HEK293 (cell line): ENCODE data around the gene NEUROG3.

Experiments
- CTCF ChIA-PET: fragments of 350-600 bp; formaldehyde crosslinking; extraction: SDS; loops from one replicate; lab custom pipeline; 2021; ENCODE audit warnings: antibody characterized with exemption; lab: Yijun Ruan, JAX
- POLR2A ChIA-PET: fragments of 300-600 bp; formaldehyde crosslinking; extraction: SDS; loops from one replicate; lab custom pipeline; 2020; ENCODE audit warnings: antibody characterized with exemption, inconsistent platforms; lab: Yijun Ruan, JAX
- H3K27ac ChIP-seq: fragments of 200-500 bp; sonication (Bioruptor generic); 2 replicates; pipeline ENCODE4 v1.5.1; 2014; ENCODE audit warnings: low read depth, low read length, control low read depth, inconsistent platforms; ENCODE audit errors: extremely low read depth
- H3K36me3 ChIP-seq, 2 experiments: fragments of 200-500 bp in 1 of 2; sonication (Bioruptor generic) in 1 of 2; 1 replicate in 1 of 2; 2 replicates in 1 of 2; pipeline ENCODE4 v1.5.1; 2014 to 2017; ENCODE audit warnings: inconsistent platforms in 2 of 2, low read length in 2 of 2; ENCODE audit not compliant: control insufficient read depth in 2 of 2, insufficient read depth in 1 of 2
- H3K4me1 ChIP-seq: fragments of 200-500 bp; sonication (Bioruptor generic); 2 replicates; pipeline ENCODE4 v1.5.1; 2014; ENCODE audit warnings: mild to moderate bottlenecking, low read length, inconsistent platforms; ENCODE audit not compliant: control insufficient read depth, insufficient read depth
- H3K4me3 ChIP-seq: 2 replicates; pipeline ENCODE4 v1.5.1; 2011; ENCODE audit warnings: low read depth, mild to moderate bottlenecking, control low read depth, low read length, moderate library complexity
- H3K9me3 ChIP-seq: fragments of 200-500 bp; sonication (Bioruptor generic); 2 replicates; pipeline ENCODE4 v1.5.1; 2014; ENCODE audit warnings: low read depth, low read length, inconsistent platforms; ENCODE audit not compliant: control insufficient read depth, insufficient read depth
- GLIS1 ChIP-seq: fragments of 450-650 bp; formaldehyde crosslinking; IDR thresholded peaks from 2 replicates; pipeline ENCODE4 v1.5.1; 2016; ENCODE audit warnings: missing biosample characterization, missing genetic modification characterization
- GLIS2 ChIP-seq: fragments of 450-650 bp; formaldehyde crosslinking; IDR thresholded peaks from 2 replicates; pipeline ENCODE4 v1.5.1; 2016; ENCODE audit warnings: missing biosample characterization, missing genetic modification characterization
- MEIS1 ChIP-seq: sonication (generic); formaldehyde crosslinking; IDR thresholded peaks from 2 replicates; pipeline ENCODE4 v1.8.1; 2022; ENCODE audit warnings: missing genetic modification reagents, mild to moderate bottlenecking, borderline replicate concordance
- SP3 ChIP-seq: fragments of 450-650 bp; formaldehyde crosslinking; IDR thresholded peaks from 2 replicates; pipeline ENCODE4 v1.5.1; 2016; ENCODE audit warnings: missing biosample characterization, missing genetic modification characterization
- ZBTB48 ChIP-seq: fragments of 450-650 bp; formaldehyde crosslinking; IDR thresholded peaks from 2 replicates; pipeline ENCODE4 v1.5.1; 2016; ENCODE audit warnings: missing biosample characterization, missing genetic modification characterization
- ZFHX2 ChIP-seq: fragments of 450-650 bp; formaldehyde crosslinking; conservative IDR thresholded peaks from 2 replicates; pipeline ENCODE4 v1.5.1; 2016; ENCODE audit warnings: missing biosample characterization, missing genetic modification characterization
- ZIC2 ChIP-seq: fragments of 450-650 bp; formaldehyde crosslinking; IDR thresholded peaks from 2 replicates; pipeline ENCODE4 v1.5.1; 2016; ENCODE audit warnings: missing biosample characterization, missing genetic modification characterization
- ZNF335 ChIP-seq: fragments of 450-650 bp; formaldehyde crosslinking; conservative IDR thresholded peaks from 2 replicates; pipeline ENCODE4 v1.5.1; 2016; ENCODE audit warnings: missing biosample characterization, missing genetic modification characterization
- ZNF571 ChIP-seq: fragments of 450-650 bp; formaldehyde crosslinking; IDR thresholded peaks from 2 replicates; pipeline ENCODE4 v1.5.0; 2017; ENCODE audit warnings: missing biosample characterization, missing genetic modification characterization
- ZNF600 ChIP-seq: fragments of 450-650 bp; formaldehyde crosslinking; IDR thresholded peaks from 2 replicates; pipeline ENCODE4 v1.5.1; 2016; ENCODE audit warnings: missing biosample characterization, missing genetic modification characterization
- ZNF624 ChIP-seq: fragments of 450-650 bp; formaldehyde crosslinking; IDR thresholded peaks from 2 replicates; pipeline ENCODE4 v1.5.1; 2017; ENCODE audit warnings: missing biosample characterization, missing genetic modification characterization
- ZNF777 ChIP-seq: fragments of 450-650 bp; formaldehyde crosslinking; IDR thresholded peaks from 2 replicates; pipeline ENCODE4 v1.5.1; 2017; ENCODE audit warnings: missing biosample characterization, missing genetic modification characterization, borderline replicate concordance
- ZNF791 ChIP-seq: fragments of 450-650 bp; formaldehyde crosslinking; IDR thresholded peaks from 2 replicates; pipeline ENCODE4 v1.5.1; 2016; ENCODE audit warnings: missing biosample characterization, missing genetic modification characterization
- ZXDB ChIP-seq: fragments of 450-650 bp; formaldehyde crosslinking; IDR thresholded peaks from 2 replicates; pipeline ENCODE4 v1.5.1; 2016; ENCODE audit warnings: missing biosample characterization, missing genetic modification characterization
- TF ChIP-seq, protein P1 (sequence below): fragments of 450-650 bp; formaldehyde crosslinking; IDR thresholded peaks from 2 replicates; pipeline ENCODE4 v1.5.1; 2016; ENCODE audit warnings: missing biosample characterization, missing genetic modification characterization, borderline replicate concordance
- TF ChIP-seq, protein P2 (sequence below): fragments of 450-650 bp; formaldehyde crosslinking; optimal IDR thresholded peaks from 2 replicates; pipeline ENCODE3; 2016; ENCODE audit warnings: missing biosample characterization, mild to moderate bottlenecking, missing genetic modification characterization

NEUROG3 gene

DNA sequence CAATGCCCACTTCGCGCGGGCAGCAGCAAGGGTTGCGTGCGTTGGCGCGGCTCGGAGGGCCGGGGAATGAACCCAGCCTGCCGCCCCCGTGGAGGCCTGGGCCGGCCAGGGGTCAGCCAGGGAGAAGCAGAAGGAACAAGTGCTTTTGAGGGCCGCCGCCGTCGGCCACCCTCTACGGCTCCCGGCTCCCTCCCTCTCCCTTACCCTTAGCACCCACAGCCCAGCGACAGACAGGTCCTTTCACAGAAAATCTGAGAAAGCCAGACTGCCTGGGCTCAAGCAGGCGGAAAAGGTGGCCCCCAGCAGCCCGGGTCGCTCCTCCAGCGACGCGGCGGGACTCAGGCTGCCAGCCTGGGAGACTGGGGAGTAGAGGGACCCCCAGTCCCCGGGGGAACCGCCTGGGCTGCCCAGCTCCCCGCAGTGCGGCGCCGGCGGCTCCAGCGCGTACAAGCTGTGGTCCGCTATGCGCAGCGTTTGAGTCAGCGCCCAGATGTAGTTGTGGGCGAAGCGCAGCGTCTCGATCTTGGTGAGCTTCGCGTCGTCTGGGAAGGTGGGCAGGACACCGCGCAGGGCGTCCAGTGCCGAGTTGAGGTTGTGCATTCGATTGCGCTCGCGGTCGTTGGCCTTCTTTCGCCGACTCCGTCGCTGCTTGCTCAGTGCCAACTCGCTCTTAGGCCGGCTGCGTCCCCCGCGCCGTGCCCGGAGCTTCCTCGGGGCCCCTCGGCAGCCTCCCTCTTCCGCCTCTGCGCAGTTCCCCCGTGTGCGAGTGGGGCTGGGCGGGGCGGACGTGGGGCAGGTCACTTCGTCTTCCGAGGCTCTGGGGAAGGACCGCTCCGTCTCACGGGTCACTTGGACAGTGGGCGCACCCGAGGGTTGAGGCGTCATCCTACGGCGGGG, 815 bp downstream of the NEUROG3 start:
- Histone ChIP-seq H3K4me3 (peak overlapping the region; percentile 22), H3K4me1 (peaks cover 6% of the 10 kb centered on the region; the same call in 1 of the 2 replicates)

DNA sequence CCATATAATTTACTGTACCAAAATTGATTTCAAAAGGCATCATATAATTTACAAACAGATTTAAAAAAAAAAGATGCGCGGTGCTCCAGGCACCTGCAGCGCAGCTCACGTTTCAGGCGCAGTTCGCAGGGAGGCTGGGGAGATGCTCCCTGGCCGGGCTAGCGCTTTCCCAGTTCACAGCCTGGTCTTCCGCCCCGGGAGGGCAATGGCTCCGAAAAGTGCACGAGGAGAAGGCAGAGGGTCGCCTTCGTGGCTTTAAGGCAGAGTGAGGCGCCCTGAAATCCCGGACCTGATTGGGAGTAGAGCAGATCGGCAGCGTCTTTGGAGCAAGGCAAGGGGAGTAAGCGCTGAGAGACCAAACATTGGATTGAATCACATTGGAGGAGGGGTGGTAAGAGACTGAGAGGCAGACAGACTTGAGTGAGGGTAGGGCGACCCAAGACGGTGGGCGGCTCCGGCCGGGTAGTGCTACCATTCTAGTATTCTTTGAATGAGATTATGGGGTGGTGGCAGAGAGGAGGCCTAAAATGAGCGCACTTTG, 1.5 kb downstream of the NEUROG3 start:
- POLR2A ChIA-PET = no interaction called here
- Histone ChIP-seq H3K27ac (no peak overlapping the region), H3K9me3 (no peaks in the 10 kb centered on the region), H3K4me3 (no peak overlapping the region), H3K4me1 (peaks cover 6% of the 10 kb centered on the region; the same call in 1 of the 2 replicates), H3K36me3 (no peaks in the 10 kb centered on the region)
- TF ChIP-seq, protein P1, sequence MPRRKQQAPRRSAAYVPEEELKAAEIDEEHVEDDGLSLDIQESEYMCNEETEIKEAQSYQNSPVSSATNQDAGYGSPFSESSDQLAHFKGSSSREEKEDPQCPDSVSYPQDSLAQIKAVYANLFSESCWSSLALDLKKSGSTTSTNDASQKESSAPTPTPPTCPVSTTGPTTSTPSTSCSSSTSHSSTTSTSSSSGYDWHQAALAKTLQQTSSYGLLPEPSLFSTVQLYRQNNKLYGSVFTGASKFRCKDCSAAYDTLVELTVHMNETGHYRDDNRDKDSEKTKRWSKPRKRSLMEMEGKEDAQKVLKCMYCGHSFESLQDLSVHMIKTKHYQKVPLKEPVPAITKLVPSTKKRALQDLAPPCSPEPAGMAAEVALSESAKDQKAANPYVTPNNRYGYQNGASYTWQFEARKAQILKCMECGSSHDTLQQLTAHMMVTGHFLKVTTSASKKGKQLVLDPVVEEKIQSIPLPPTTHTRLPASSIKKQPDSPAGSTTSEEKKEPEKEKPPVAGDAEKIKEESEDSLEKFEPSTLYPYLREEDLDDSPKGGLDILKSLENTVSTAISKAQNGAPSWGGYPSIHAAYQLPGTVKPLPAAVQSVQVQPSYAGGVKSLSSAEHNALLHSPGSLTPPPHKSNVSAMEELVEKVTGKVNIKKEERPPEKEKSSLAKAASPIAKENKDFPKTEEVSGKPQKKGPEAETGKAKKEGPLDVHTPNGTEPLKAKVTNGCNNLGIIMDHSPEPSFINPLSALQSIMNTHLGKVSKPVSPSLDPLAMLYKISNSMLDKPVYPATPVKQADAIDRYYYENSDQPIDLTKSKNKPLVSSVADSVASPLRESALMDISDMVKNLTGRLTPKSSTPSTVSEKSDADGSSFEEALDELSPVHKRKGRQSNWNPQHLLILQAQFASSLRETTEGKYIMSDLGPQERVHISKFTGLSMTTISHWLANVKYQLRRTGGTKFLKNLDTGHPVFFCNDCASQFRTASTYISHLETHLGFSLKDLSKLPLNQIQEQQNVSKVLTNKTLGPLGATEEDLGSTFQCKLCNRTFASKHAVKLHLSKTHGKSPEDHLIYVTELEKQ (tag by site-specific recombination) = no peak
- no peak for TF ChIP-seq ZNF571
- peak; percentile 59; the same call in 1 of the 2 replicates for TF ChIP-seq ZBTB48 (tag by site-specific recombination)
- TF ChIP-seq MEIS1 (CRISPR knock-in tag) = no peak
- CTCF ChIA-PET = no interaction called here

More for the DNA sequence above, 815 bp downstream of the NEUROG3 start:
- Histone ChIP-seq H3K36me3 (no peaks in the 10 kb centered on the region), H3K27ac (no peak overlapping the region), H3K9me3 (no peaks in the 10 kb centered on the region)
- ChIA-PET POLR2A (no interaction called here), CTCF (interaction anchor here (1.2 kb wide), 1 partner anchor 165 kb away, joined by 3 read pairs; no protein-coding TSS in a partner anchor)
- TF ChIP-seq ZNF335 (tag by site-specific recombination) (peak; percentile 27), ZIC2 (tag by site-specific recombination) (peak; percentile 58), ZNF624 (no peak), ZFHX2 (tag by site-specific recombination) (peak; percentile 71), ZXDB (no peak), SP3 (tag by site-specific recombination) (0 out of 2 replicates have a peak, but pooled peaks have one; percentile 22), ZNF600 (tag by site-specific recombination) (peak; percentile 61), GLIS2 (tag by site-specific recombination) (peak; percentile 44; the same call in 1 of the 2 replicates), GLIS1 (tag by site-specific recombination) (peak; percentile 59), ZNF791 (tag by site-specific recombination) (no peak), ZNF777 (tag by site-specific recombination) (peak; percentile 77; the same call in 1 of the 2 replicates)
- TF ChIP-seq, protein P2, sequence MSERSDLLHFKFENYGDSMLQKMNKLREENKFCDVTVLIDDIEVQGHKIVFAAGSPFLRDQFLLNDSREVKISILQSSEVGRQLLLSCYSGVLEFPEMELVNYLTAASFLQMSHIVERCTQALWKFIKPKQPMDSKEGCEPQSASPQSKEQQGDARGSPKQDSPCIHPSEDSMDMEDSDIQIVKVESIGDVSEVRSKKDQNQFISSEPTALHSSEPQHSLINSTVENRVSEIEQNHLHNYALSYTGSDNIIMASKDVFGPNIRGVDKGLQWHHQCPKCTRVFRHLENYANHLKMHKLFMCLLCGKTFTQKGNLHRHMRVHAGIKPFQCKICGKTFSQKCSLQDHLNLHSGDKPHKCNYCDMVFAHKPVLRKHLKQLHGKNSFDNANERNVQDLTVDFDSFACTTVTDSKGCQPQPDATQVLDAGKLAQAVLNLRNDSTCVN (tag by site-specific recombination) = peak; percentile 51
